Measurements from ENCODE around the gene ATP2B3.
A peak's percentile ranks its signal among the peaks of the same experiment; 100 is the strongest.
"Not testable (repeated sequence)": the region's sequence is repeated elsewhere in the genome, so short reads cannot be mapped to it uniquely, and the experiment has no call there.

Gene ATP2B3

DNA sequence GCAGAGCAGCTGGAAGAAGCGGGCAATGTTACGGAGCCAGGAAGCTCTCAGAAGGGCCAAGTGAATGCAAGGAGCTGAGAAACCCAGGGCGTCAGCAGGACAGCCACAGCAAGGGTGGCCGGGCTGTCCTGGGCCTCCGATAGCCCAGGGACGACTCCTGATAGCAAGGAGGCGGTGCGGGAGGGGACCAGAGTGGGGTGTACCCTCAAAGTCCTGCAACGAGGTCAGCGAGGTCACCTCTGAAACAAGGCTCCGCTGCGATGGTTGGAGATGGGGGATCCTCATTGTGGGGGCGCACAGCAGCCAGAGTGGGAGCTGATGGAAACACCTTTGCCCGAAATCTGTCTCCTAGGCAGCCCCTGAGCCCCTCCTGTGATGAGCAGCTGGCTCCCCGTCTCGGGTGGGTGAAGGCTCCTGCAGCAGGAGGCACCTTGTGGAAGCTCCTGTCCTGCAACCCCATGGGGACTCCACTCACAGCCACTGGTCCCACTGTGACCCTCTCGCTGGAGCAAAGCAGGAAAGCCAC is 85.8 kb downstream of the ATP2B3 start:
- intact Hi-C loops (cut with DNase I): no loop called here
- DNase-seq: peak in 1 of 10 donors; percentile 59

DNA sequence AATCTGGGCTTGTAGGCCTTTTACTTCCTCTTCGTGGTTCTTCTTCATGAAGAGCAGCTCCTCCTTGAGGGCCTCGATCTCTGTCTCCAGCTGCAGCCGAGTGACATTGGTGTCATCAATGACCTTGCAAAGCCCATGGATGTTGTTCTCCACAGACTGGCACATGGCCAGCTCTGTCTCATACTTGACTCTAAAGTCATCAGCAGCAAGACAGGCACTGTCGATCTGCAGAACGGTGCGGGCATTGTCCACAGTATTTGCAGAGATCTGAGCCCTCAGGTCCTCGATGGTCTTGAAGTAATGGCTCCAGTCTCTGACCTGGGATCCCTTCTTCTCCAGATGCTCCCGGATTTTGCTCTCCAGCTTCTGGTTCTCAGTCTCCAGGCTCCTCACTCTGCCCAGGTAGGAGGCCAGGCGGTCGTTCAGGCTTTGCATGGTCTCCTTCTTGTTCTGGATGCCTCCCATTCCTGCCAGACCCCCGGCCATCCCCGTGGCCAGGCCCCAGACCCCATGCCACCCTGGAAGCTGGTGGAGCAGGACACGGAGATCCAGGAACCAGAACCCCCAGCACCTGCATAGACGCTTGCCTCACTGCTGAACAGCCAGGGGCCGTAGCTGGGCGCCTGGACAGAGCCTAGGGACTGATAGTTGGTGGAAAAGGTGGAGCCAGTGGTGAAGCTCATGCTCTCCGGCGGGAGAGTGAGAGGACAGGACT is 87.4 kb downstream of the ATP2B3 start:
- peak in 1 of 10 donors; percentile 64 for DNase-seq

DNA sequence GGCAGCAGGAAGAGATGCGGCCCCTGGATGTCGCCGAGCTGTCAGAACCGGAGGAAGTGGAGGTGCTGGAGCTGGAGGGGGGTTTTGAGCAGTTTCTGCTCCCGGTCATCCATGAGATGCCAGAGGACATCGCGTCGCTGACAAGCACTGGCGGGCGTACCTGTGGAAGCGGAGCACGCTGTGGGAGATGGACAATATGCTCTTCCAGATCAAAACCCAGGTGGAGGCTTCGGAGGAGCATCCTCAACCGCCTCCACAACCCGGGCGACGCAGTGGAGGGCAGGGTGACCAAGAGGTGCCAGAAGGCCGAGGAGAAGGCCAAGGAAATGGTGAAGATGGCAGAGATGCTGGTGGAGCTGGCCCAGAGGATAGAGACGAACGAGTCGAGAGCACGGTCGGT is 89.1 kb downstream of the ATP2B3 start:
- peak in 1 of 10 donors; percentile 75 for DNase-seq
- intact Hi-C loops (cut with DNase I): no loop called here

More for the DNA sequence above, 87.4 kb downstream of the ATP2B3 start:
- intact Hi-C loops (cut with DNase I): not testable (repeated sequence)

DNA sequence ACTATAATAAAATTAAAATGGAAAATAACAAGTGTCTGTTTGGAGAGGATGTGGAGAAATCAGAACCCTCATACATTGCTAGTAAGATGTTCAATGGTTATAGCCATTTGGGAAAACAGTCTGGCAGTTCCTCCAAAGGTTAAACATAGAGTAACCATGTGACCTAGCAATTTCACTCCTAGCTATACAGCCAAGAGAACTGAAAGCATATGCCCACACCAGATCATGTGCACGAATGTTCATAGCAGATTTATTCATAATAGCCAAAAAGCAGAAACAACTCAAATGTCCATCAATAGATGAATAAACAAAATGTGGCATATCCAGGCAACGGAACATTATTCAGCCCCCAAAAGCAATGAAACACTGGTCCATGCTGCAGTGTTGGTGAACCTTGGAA is 90.9 kb downstream of the ATP2B3 start:
- no peak for DNase-seq
- intact Hi-C loops (cut with DNase I): no loop called here

DNA sequence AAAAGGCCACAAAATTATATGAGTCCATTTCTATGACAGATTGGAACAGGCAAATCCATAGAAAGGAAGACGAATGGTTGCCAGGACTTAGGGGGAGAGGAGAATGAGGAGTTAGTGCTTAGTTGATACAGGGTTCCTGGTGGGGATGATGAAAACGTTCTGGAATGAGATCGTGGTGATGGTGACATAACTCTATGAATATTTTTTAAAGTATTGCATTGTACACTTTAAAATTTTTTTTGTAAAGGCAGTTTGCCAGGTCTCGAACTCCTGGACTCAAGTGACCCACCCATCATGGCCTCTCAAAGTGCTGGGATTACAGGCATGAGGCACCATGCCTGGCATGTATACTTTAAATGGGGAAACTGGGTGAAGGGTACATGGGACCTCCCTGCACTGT is 91.4 kb downstream of the ATP2B3 start:
- intact Hi-C loops (cut with DNase I): no loop called here

DNA sequence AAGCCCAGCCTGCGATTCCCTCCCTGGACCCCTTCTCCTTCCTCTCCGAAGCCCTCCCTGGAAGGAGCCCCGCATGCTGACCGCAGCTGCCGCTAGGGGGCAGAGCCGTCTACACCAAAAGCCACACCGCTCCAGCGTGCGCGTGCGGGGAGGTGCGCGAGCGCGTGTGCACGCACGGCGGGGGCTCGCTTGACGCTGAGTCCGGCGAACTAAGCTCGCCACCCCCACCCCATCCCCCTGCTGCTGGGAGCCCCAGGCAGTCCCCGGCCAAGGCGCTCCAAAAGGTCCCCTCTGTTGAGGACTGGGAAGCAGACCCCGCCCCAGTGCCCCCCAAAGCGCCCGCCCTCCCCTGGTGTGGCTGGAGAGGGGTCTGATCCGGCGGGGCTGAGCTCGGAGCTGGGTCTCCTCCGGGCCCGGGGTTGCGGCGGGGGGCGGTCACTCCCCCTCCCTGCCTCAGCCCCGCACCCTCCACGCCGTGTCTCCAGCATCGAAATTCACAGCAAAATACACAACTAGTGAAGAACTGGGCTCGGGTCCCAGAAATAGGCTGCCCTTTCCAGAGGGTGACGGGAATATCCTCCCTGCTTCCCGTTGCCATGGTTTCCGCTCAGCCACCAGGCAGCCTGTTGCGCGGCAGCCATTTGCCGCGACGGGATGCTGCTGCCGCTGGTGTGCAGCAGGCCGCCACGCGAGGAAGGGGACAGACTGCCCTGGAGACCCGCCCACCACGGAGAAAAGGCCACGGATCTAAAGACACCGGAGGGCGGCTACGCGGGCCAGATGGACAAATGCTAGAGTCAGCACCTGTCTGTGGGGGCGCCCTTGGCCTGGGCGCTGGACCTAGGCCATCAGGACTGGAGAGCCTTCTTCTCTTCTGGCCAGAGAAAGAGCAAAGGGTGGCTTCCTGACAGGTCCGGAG is 92.7 kb downstream of the ATP2B3 start:
- intact Hi-C loops (cut with DNase I): loop anchor here (5.0 kb wide), 1 partner anchor 57 kb away; no protein-coding TSS in a partner anchor
- DNase-seq: peak; percentile 63 to 97 (median 82)

More for the DNA sequence above, 91.4 kb downstream of the ATP2B3 start:
- DNase-seq: peak in 1 of 10 donors; percentile 21

DNA sequence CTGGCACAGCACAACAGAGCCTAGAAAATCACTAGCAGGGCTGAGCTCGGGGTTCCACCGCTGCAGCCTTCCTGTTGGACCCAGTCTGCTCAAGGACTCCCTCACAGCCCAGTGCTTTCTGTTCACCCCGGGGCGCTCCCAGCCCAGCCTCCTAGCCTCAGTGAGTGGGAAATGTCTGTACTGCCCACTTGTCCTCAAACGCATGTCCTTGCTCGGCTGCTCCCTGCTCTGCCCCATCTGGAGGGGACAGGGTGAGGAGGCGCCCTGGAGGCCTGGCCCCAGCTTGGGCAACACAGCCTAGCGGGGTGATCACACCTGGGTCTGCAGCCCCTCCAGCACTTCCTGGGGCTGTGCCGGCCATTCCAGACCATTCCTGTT is 93.4 kb downstream of the ATP2B3 start:
- intact Hi-C loops (cut with DNase I): loop anchor here (5.0 kb wide), 1 partner anchor 56 kb away; no protein-coding TSS in a partner anchor
- peak in 1 of 10 donors; percentile 82 for DNase-seq

DNA sequence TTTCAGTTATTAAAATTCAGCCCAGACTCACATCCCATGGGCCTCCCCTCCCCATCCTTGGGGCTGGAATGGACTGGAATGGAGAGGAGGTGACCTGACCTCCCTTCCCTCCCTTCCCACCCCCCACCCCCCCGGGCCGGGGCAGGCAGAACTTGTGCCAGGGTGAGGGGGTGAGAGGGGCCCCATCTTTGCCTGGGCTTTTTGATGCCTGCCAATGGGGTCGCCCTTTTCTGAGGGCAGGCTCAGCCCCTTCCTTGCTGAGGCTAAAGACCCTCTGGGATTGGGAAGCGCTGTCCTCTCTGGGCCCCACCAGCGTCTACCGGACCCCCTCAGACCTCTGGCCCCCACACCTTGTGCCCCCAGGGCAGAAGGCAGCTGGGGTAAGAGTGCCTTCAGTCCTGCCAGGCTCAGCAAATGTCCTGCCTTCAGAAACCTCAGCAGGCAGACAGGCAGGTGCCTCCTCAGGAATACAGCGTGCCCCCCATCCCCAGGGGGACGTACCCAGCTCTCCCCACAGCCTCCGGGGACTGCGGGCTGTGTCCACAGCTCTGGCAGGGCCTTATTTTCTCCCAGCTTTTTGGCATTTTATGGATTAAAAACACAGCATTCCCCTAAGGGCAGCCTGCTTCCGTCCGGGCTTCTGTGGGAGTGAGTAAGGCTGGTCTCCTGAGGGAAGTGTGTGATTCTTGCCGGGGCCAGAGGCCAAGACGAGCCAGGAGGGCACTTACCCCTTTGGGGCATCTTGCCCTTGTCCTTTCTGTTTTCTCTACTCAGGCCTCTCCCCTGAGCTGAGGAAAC is 94.1 kb downstream of the ATP2B3 start:
- intact Hi-C loops (cut with DNase I): loop anchor here (5.0 kb wide), 1 partner anchor 56 kb away; no protein-coding TSS in a partner anchor
- DNase-seq: peak in 2 of 10 donors; percentile 20 to 41

DNA sequence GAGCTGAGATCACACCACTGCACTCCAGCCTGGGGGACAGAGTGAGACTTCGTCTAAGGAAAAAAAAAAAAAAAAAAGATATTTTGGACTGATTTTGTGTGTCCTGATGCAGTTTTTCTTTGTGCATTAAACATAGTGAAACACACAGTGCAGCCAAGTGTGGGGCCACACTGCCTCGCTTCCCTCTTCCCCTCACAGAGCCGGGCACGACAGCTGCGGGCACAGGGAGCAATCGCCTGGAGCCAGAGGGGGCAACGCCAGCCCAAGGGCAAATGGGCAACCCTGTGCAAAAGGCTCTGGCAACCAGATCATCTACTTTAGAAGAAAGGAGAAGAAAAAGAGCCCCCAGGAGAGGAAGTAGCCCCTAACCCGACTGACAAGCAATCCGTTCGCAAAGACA is 95.0 kb downstream of the ATP2B3 start:
- peak in 2 of 10 donors; percentile 42 to 61 for DNase-seq
- intact Hi-C loops (cut with DNase I): loop anchor here (5.0 kb wide), 1 partner anchor 55 kb away; no protein-coding TSS in a partner anchor

DNA sequence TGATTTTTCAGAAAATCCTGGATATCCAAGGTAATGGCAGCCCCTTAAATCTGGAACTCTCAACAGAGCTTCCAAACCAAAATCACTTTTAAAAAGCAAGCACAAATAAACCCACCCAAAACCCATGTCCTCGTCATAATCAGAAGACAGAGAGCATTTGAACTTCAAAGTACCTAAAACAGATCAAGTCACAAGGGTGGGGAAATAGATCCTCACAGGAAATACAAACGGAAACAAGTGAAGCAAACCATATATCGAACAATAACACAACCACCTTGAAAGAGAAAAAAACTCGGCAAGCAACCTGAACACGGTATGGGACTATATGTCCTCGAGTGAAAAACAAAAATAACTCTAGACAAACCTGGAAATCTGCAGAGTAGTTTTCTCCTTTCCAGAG is 97.4 kb downstream of the ATP2B3 start:
- no peak for DNase-seq
- intact Hi-C loops (cut with DNase I): loop anchor here (5.0 kb wide), 1 partner anchor 52 kb away; no protein-coding TSS in a partner anchor

DNA sequence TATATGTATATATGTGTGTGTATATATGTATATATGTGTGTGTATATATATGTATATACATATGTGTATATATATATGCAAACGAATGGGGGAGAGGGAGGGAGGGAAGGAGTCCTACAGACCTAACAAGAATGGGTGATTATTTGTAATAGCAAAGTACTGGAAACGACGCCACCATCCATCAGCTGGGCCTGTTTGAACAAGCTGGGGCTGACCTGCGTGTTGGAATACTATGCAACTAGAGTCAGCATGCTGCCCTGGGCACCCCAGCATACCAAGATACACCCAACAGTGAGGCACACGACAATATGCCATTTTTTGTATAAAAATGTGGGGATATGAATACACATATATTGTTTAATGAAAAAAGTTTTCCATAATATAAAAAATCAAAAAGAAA is 103.1 kb downstream of the ATP2B3 start:
- intact Hi-C loops (cut with DNase I): no loop called here
- DNase-seq: peak in 1 of 10 donors; percentile 21

DNA sequence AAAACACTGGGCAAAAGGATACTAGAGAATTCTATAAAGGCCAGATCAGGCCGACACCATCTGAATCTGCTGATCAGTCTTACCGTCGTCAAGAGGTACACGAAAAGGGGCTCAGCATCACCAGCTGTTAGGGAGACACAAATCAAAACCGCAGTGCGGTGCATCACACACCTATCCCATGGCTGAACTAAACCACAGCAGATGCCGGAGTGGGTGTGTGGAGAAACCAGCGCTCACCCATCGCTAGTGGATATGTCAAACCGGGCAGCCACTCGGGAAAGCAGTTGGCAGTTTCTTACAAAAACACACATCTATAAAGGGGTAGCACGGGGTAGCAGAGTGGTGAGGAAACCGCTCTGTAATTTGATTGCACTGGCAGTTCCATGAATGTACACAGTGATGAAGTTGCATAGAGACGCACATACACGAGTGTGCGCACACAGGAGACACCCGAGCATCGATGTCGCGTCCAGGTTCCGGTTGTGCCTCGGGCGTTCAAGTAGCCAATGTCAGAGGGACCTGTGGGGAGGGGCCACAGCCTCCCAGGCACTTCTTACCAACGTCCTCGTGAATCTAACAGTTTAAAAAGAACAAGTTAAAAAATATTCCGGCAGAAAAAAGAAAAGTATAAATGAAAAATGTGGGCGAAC is 104.6 kb downstream of the ATP2B3 start:
- peak in 1 of 10 donors; percentile 63 for DNase-seq
- intact Hi-C loops (cut with DNase I): no loop called here

DNA sequence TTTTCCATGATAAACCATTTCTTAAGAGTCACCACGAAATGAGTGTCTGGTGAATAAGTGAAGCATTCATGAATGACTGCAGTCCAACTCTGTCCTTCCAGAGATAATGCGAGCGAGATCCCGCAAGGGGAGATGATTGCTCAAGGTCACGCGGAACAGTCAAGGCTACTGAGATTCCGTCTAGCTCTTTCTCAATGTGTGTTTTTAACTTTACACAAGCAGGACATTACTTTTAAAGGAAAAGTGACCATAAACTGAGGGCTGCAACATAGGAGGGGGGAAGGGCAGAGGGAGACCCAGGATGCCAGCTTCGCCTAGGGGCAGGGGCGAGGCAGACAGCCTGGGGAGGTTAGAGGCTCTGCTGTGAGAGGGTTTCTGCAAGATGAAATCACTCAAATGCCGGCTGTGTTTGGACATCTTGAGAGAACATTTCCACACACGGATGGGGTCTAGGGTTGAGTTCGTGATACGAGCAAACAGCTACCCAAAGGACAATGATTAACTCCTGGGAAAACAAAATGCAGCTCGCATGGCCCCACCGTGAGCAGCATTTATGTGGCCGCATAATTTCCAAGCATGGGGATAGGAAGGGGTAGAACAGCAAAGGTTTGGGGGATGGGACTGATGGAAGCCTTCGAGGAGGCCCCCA is 105.3 kb downstream of the ATP2B3 start:
- DNase-seq: no peak
- intact Hi-C loops (cut with DNase I): no loop called here

DNA sequence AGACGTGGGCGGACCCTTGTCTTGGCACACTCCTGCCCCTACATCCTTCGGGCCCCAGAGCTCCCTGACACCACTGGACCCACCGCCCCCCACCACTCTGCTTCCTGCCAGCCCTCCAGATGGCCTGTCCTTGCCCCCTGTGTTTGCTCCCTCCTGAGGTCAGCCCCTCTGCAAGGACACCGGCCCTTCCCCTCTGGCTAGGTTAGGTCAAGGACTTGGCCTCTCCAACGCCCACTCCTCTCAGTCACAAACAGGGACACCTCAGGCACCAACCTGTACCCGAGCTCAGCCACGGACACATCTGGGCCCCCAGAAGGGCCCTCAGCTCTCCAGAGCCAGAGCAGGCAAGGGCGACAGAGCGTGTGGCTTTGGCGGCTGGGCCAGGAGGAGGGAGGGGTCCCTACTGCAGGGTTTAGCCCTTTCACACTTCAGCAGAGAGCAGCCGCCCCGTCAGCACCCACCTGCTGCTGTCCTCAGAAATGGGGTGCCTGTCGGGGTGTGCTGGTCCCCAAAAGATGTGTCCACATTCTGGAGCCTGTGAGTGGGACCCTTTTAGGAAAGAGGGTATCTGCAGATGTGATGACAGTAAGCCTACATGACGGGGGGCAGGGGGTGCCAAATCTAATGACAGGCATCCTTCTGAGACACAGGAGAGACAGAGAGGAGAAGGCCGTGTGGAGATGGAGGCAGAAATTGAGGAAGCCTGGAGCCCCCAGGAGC is 106.0 kb downstream of the ATP2B3 start:
- intact Hi-C loops (cut with DNase I): no loop called here
- DNase-seq: peak in 3 of 10 donors; percentile 4 to 66 (median 64)

DNA sequence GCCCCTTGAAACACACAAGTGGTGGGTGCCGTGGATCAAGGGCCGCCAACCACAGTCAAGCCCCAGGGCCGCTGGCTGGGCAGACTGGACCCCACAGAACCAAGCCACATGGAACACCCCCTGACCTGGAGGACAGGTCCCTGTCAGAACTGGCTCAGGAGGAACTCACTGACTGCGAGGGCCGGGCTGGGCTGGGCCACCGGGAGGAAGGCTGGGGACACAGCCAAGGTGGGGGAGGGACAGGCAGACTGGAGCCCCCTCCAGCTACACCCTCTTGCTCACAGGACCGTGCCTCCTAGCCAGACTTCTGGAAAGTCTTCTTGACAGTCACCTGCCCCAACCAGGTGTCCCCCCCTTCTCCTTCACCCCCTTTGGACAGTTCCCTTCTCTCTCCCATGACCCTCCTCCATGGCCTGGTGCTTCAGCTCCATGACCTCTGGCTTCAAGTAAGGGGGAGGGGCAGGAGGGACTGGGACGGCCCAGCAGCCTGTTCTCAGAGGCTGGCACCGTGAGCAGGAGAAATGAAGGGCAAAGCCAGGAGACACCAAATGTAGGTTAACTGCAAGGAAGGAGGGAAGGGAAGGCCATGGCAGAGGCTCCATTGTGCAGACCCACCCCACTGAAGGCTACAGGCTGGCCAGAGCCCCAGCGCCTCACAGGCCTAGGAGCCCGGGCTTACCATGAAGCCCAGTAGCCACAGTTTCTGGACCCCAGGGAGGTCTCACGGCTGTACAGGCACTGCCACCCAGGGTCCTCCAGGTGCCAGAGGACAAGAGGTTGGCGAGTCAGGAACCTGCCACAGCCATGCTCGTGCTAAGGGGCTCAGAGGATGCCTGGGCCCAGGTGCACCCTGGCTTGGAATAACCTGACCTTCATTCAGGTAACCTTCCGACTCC is 107.0 kb downstream of the ATP2B3 start:
- peak in 1 of 10 donors; percentile 65 for DNase-seq
- intact Hi-C loops (cut with DNase I): no loop called here

DNA sequence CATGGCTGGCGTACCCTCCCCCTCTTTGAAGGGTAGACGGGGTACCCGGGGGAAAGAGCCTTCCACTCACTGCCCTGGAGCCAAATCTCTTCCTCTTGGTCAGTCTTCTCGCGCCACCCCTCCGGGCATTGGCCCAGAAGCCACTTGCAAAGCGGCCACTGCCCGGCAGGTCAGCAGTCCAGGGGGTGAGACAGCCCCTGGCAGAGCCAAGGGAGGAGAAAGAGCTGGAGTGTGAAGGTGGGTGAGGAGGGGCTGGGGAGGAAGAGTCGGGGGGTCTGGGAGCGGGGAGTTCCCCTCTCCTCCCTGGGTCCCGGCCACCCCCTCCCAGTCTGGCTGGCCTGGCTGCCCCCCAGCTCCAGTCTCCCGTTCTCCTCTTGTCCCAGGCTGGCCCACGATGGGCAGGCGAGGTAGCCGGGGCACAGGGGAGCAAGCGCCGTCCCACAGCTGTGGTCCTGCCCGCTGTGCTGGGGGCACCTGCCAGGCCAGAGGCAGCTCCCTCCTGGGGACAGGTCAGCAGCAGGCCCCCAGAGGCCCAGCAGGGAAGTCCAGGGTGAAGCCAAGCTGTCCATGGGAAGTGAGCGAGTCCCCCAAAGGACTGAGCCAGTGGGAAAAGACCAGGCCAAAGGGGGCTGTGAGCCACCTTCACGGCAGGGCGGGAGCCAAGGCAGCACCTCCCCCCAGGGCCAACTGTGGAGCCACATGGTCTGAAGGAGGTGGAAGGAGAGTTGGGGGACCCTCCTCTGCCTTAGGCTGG is 108.0 kb downstream of the ATP2B3 start:
- DNase-seq: peak in 3 of 10 donors; percentile 10 to 79 (median 68)
- intact Hi-C loops (cut with DNase I): no loop called here
